Kidney (tissue), 14 donors: ENCODE measurements around the gene GPC1. TPM values are rescaled to one million over a fixed set of nuclear protein-coding genes. Genes with fewer than 3 reads are reported as not detected.

Experiments
- DNase-seq, 5 donors: peaks; one replicate each; pipeline ENCODE4 v3.0.0-alpha.2; 2013 to 2020
- FAIRE-seq: peaks from 2 replicates; lab custom pipeline; 2012; peaks lifted over from hg19 to GRCh38; lab: Jason Lieb, UNC
- H3K27ac ChIP-seq, 2 donors: one replicate each; pipeline ENCODE4 v1.7.0; 2013; ENCODE audit warnings: low read depth in 2 of 2, low read length in 2 of 2, inconsistent platforms in 1 of 2
- H3K27me3 ChIP-seq: one replicate; pipeline ENCODE4 v1.7.1; 2013; ENCODE audit warnings: low read length, inconsistent platforms; ENCODE audit not compliant: control insufficient read depth, insufficient read depth
- H3K36me3 ChIP-seq, 3 donors: one replicate each; pipeline versions ENCODE4 v1.7.0 to v1.7.1; 2013; ENCODE audit warnings: low read length in 3 of 3, control low read depth in 1 of 3, inconsistent platforms in 1 of 3; ENCODE audit not compliant: insufficient read depth in 3 of 3, control insufficient read depth in 2 of 3
- H3K4me1 ChIP-seq, 3 donors: one replicate each; pipeline versions ENCODE4 v1.7.0 to v1.7.1; 2013; ENCODE audit warnings: low read length in 3 of 3, inconsistent platforms in 1 of 3, low read depth in 1 of 3; ENCODE audit not compliant: control insufficient read depth in 2 of 3, insufficient read depth in 2 of 3
- H3K4me3 ChIP-seq, 3 donors: one replicate each; pipeline versions ENCODE4 v1.7.0 to v1.8.1; 2013; ENCODE audit warnings: low read length in 3 of 3, control low read depth in 1 of 3, inconsistent platforms in 1 of 3
- H3K9ac ChIP-seq, 3 donors: one replicate each; pipeline versions ENCODE4 v1.7.0 to v1.7.1; 2013; ENCODE audit warnings: low read length in 3 of 3, control low read depth in 1 of 3, inconsistent platforms in 1 of 3
- H3K9me3 ChIP-seq, 3 donors: one replicate each; pipeline versions ENCODE4 v1.7.0 to v1.7.1; 2013; ENCODE audit warnings: low read length in 3 of 3, control low read depth in 1 of 3, inconsistent platforms in 1 of 3; ENCODE audit not compliant: control insufficient read depth in 2 of 3, insufficient read depth in 1 of 3
- CTCF ChIP-seq: IDR thresholded peaks from 3 replicates; pipeline ENCODE4 v1.5.1; 2012; ENCODE audit warnings: mild to moderate bottlenecking, moderate library complexity, borderline replicate concordance; ENCODE audit not compliant: insufficient read depth; ENCODE audit errors: extremely low read depth
- intact Hi-C: fragments of 100-400 bp; cut with DNase I; formaldehyde crosslinking; loops from one replicate; pipeline ENCODE4 v1.11.1; 2022
- polyA plus RNA-seq: library from polyadenylated mRNA; stranded (reverse); fragments of 350-450 nt; fragmentation: Illumina TruSeq; extraction: RNeasy Lipid Tissue Mini Kit (QIAGEN cat#74804); gene quantifications from one replicate; pipeline ENCODE4 v1.2.3, GENCODE V29; 2014; ENCODE audit warnings: low read depth, low replicate concordance; ENCODE audit not compliant: insufficient read depth
- total RNA-seq: library from RNA; stranded (reverse); fragmentation: NEBNext Ultra II Directional; extraction: Animal tissue kit (Norgen Biotek cat#: 25700); gene quantifications from one replicate; pipeline ENCODE4 v1.2.1, GENCODE V29; 2021
- donor health status: control.
- donor health status: control.
- donor health status: control.
- donor health status: control.
- donor health status: control.
- donor health status: DM: yes; HTN: yes; CAD: no.
- donor health status: Normal renal cell carcinoma (clear cell type).

Gene GPC1
- total and polyA plus RNA-seq, 2 donors from 2014 or later: 18.4 to 124 TPM

- Histone ChIP-seq H3K4me1 (no peaks in the 10 kb centered on the region), H3K9ac (no peak overlapping the region), H3K4me3 (no peak overlapping the region), H3K9me3 (no peaks in the 10 kb centered on the region), H3K27ac (no peak overlapping the region), H3K36me3 (no peaks in the 10 kb centered on the region), H3K27me3 (no peaks in the 10 kb centered on the region)
- intact Hi-C loops: no loop called here
- FAIRE-seq: no peak
- DNase-seq: peak in 3 of 5 donors; percentile 42 to 56 (median 42)
- TF ChIP-seq CTCF: no peak
Measured at GRCh38 chr2:240392084-240392947, 43.1 kb upstream of the GPC1 start.

- Histone ChIP-seq H3K9ac (no peak overlapping the region), H3K27me3 (no peaks in the 10 kb centered on the region), H3K4me1 (no peaks in the 10 kb centered on the region), H3K9me3 (no peaks in the 10 kb centered on the region), H3K27ac (no peak overlapping the region), H3K36me3 (no peaks in the 10 kb centered on the region), H3K4me3 (no peak overlapping the region)
- DNase-seq: peak in 2 of 5 donors; percentile 6 to 50
- intact Hi-C loops: no loop called here
- FAIRE-seq: no peak
- no peak for TF ChIP-seq CTCF
Measured at GRCh38 chr2:240392948-240393830, 42.3 kb upstream of the GPC1 start.

- Histone ChIP-seq H3K27me3 (no peaks in the 10 kb centered on the region), H3K4me3 (no peak overlapping the region), H3K36me3 (no peaks in the 10 kb centered on the region), H3K27ac (no peak overlapping the region), H3K9ac (no peak overlapping the region), H3K4me1 (no peaks in the 10 kb centered on the region), H3K9me3 (no peaks in the 10 kb centered on the region)
- TF ChIP-seq CTCF: no peak
- intact Hi-C loops: no loop called here
- FAIRE-seq (no peak), DNase-seq (peak in 3 of 5 donors; percentile 4 to 66 (median 22))
Measured at GRCh38 chr2:240393831-240394410, 41.5 kb upstream of the GPC1 start.
